OCI-LY1 (cell line): Measurements from ENCODE around the gene CD3G.

Source experiments
- EZH2 ChIP-seq: fragments of 200-600 bp; sonication (generic), shearing (Covaris generic); IDR thresholded peaks from 2 replicates; pipeline ENCODE4 v1.8.0; 2017; ENCODE audit warnings: borderline replicate concordance, mixed run types, mild to moderate bottlenecking, antibody characterized with exemption, low read length, moderate library complexity, mixed read lengths
- TF ChIP-seq, protein P1 (sequence below): fragments of 200-600 bp; sonication (generic), shearing (Covaris generic); IDR thresholded peaks from 2 replicates; pipeline ENCODE4 v1.5.1; 2017; ENCODE audit warnings: mild to moderate bottlenecking, antibody characterized with exemption, low read length, moderate library complexity, mixed read lengths

DNA sequence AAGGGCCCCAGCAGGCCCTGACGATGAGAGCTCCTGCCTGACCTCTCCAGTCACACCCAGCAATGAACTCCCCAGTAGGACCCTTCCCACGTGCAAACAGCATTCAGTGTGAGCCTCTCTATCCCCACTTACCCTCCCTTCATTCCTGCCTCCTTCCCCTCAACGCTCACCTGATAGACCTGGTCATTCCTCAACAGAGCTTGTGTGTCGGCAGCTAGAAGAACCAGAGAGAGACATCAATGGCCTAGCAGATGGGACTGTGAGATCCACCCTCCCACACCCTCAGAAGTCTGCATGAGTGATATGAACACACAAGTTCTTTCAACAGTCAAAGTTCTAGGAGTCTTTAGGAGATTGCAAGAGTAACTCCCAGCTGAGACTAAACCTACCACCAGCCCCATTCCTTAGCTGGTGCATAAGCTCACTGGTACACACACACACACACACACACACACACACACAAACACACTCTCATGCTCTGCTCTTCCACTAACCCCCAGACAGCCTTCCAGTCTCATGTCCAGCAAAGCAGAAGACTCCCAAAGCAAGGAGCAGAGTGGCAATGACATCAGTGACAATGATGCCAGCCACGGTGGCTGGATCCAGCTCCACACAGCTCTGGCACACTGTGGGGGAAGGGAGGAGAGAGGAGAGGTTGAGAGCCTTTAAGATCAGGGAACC, 4.7 kb upstream of the CD3G start:
- TF ChIP-seq EZH2: no peak
- TF ChIP-seq, protein P1, sequence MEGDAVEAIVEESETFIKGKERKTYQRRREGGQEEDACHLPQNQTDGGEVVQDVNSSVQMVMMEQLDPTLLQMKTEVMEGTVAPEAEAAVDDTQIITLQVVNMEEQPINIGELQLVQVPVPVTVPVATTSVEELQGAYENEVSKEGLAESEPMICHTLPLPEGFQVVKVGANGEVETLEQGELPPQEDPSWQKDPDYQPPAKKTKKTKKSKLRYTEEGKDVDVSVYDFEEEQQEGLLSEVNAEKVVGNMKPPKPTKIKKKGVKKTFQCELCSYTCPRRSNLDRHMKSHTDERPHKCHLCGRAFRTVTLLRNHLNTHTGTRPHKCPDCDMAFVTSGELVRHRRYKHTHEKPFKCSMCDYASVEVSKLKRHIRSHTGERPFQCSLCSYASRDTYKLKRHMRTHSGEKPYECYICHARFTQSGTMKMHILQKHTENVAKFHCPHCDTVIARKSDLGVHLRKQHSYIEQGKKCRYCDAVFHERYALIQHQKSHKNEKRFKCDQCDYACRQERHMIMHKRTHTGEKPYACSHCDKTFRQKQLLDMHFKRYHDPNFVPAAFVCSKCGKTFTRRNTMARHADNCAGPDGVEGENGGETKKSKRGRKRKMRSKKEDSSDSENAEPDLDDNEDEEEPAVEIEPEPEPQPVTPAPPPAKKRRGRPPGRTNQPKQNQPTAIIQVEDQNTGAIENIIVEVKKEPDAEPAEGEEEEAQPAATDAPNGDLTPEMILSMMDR: no peak
